Fibroblast of lung (primary cell): ENCODE data around the gene RTN1. TPM values are rescaled to one million over a fixed set of nuclear protein-coding genes. Genes with fewer than 3 reads are reported as not detected.
A peak's percentile ranks its signal among the peaks of the same experiment; 100 is the strongest.

Source experiments
- DNase-seq, 2 donors: peaks; one replicate each; pipeline versions ENCODE4 v3.0.0 to v3.0.0-alpha.2; 2010; ENCODE audit warnings: low read depth in 2 of 2
- H2AFZ ChIP-seq: 2 replicates; pipeline ENCODE4 v1.5.1; 2012; ENCODE audit warnings: low read length, control low read depth, inconsistent platforms
- H3K27ac ChIP-seq: 2 replicates; pipeline ENCODE4 v1.5.1; 2011; ENCODE audit warnings: low read length, control low read depth; ENCODE audit not compliant: insufficient read depth
- H3K27me3 ChIP-seq: 2 replicates; pipeline ENCODE4 v1.5.1; 2011; ENCODE audit warnings: mild to moderate bottlenecking, low read length; ENCODE audit not compliant: control insufficient read depth, insufficient read depth
- H3K36me3 ChIP-seq: 2 replicates; pipeline ENCODE4 v1.5.1; 2011; ENCODE audit warnings: low read length; ENCODE audit not compliant: control insufficient read depth, insufficient read depth
- H3K4me1 ChIP-seq: 2 replicates; pipeline ENCODE4 v1.5.1; 2011; ENCODE audit warnings: low read length; ENCODE audit not compliant: control insufficient read depth, insufficient read depth; ENCODE audit errors: extremely low read depth
- H3K4me2 ChIP-seq: 2 replicates; pipeline ENCODE4 v1.5.1; 2011; ENCODE audit warnings: low read length, control low read depth; ENCODE audit not compliant: insufficient read depth; ENCODE audit errors: extremely low read depth
- H3K4me3 ChIP-seq, 4 experiments: fragments of 200-600 bp in 1 of 4; sonication (generic) in 1 of 4; replicated peaks in 1 of 4; 2 replicates each; pipeline ENCODE4 v1.5.1; 2011 to 2016; ENCODE audit warnings: low read length in 4 of 4, low read depth in 3 of 4, mild to moderate bottlenecking in 3 of 4, control low read depth in 2 of 4, inconsistent platforms in 1 of 4, mixed read lengths in 1 of 4; ENCODE audit not compliant: insufficient read depth in 1 of 4; ENCODE audit errors: control extremely low read depth in 1 of 4
- H3K79me2 ChIP-seq: 2 replicates; pipeline ENCODE4 v1.5.1; 2012; ENCODE audit warnings: mild to moderate bottlenecking, low read length, inconsistent platforms; ENCODE audit not compliant: control insufficient read depth, insufficient read depth
- H3K9ac ChIP-seq: 2 replicates; pipeline ENCODE4 v1.5.1; 2011; ENCODE audit warnings: mild to moderate bottlenecking, low read length, control low read depth; ENCODE audit not compliant: insufficient read depth
- H3K9me3 ChIP-seq: 2 replicates; pipeline ENCODE4 v1.5.1; 2012; ENCODE audit warnings: low read depth, low read length; ENCODE audit not compliant: control insufficient read depth, insufficient read depth
- H4K20me1 ChIP-seq: 2 replicates; pipeline ENCODE4 v1.5.1; 2011; ENCODE audit warnings: low read length; ENCODE audit not compliant: control insufficient read depth, insufficient read depth; ENCODE audit errors: extremely low read depth
- CTCF ChIP-seq, 2 donors: IDR thresholded peaks in 1 of 2; conservative IDR thresholded peaks in 1 of 2; 1 replicate in 1 of 2; 2 replicates in 1 of 2; pipeline ENCODE4 v1.5.1; 2011 to 2012; ENCODE audit warnings: low read length in 2 of 2, control low read depth in 1 of 2, inconsistent platforms in 1 of 2, low read depth in 1 of 2, mild to moderate bottlenecking in 1 of 2
- EZH2 ChIP-seq: IDR thresholded peaks from 2 replicates; pipeline ENCODE4 v1.5.1; 2012; ENCODE audit warnings: low read length, control low read depth, mild to moderate bottlenecking; ENCODE audit errors: missing control alignments
- polyA plus RNA-seq, 2 donors: library from polyadenylated mRNA; depleted of rRNA in 1 of 2; stranded (reverse) in 1 of 2; unstranded in 1 of 2; fragments of >200 nt; gene quantifications; 2 replicates each; pipeline ENCODE4 v1.2.1, GENCODE V29; 2011 to 2012; ENCODE audit warnings: missing spikeins in 1 of 2
- total RNA-seq: library from RNA; depleted of rRNA; stranded (reverse); fragments of >200 nt; gene quantifications from 2 replicates; pipeline ENCODE4 v1.2.1, GENCODE V29; 2014

Gene RTN1
- total and polyA plus RNA-seq, 2 donors (not counting 1 experiment from before 2014, with no cell fraction given), result 0.17 to 0.92 TPM

GRCh38 chr14:59711080-59711479 lies 159.5 kb downstream of the RTN1 start:
- no peaks in the 10 kb centered on the region for H3K36me3 ChIP-seq
- no peaks in the 10 kb centered on the region for H3K79me2 ChIP-seq
- H3K27me3 ChIP-seq, result no peaks in the 10 kb centered on the region
- H3K4me1 ChIP-seq, result no peaks in the 10 kb centered on the region
- H3K4me3 ChIP-seq, result no peak overlapping the region
- no peak overlapping the region for H3K27ac ChIP-seq
- TF ChIP-seq EZH2 (no peak), CTCF (conservative IDR thresholded peaks at IDR 0.05 in 1 of 2, IDR thresholded peaks at IDR 0.05 in 1 of 2; ENCODE audit: low read depth in 1 of 2, low read length in 2 of 2) (no peak)
- H4K20me1 ChIP-seq, result no peaks in the 10 kb centered on the region
- H3K9me3 ChIP-seq, result no peaks in the 10 kb centered on the region
- DNase-seq, result no peak
- no peak overlapping the region for H2AFZ ChIP-seq
- H3K9ac ChIP-seq, result no peak overlapping the region
- no peak overlapping the region for H3K4me2 ChIP-seq

GRCh38 chr14:59707778-59708561 lies 162.6 kb downstream of the RTN1 start:
- Histone ChIP-seq H3K9ac (no peak overlapping the region), H3K9me3 (no peaks in the 10 kb centered on the region), H4K20me1 (no peaks in the 10 kb centered on the region), H3K4me3 (no peak overlapping the region), H3K4me1 (no peaks in the 10 kb centered on the region), H3K36me3 (no peaks in the 10 kb centered on the region), H3K4me2 (no peak overlapping the region), H2AFZ (no peak overlapping the region), H3K27ac (no peak overlapping the region), H3K79me2 (no peaks in the 10 kb centered on the region), H3K27me3 (no peaks in the 10 kb centered on the region)
- TF ChIP-seq CTCF (conservative IDR thresholded peaks at IDR 0.05 in 1 of 2, IDR thresholded peaks at IDR 0.05 in 1 of 2; ENCODE audit: low read depth in 1 of 2, low read length in 2 of 2) (no peak), EZH2 (no peak)
- DNase-seq, result peak; percentile 2 to 4

- no peak overlapping the region for H3K4me2 ChIP-seq
- H3K4me1 ChIP-seq, result no peaks in the 10 kb centered on the region
- H3K9me3 ChIP-seq, result no peaks in the 10 kb centered on the region
- H3K9ac ChIP-seq, result no peak overlapping the region
- H3K4me3 ChIP-seq, result no peak overlapping the region
- TF ChIP-seq EZH2, result no peak
- no peak for TF ChIP-seq CTCF (conservative IDR thresholded peaks at IDR 0.05 in 1 of 2, IDR thresholded peaks at IDR 0.05 in 1 of 2; ENCODE audit: low read depth in 1 of 2, low read length in 2 of 2)
- H3K27me3 ChIP-seq, result no peaks in the 10 kb centered on the region
- no peak overlapping the region for H2AFZ ChIP-seq
- DNase-seq, result no peak
- H3K36me3 ChIP-seq, result no peaks in the 10 kb centered on the region
- H3K79me2 ChIP-seq, result no peaks in the 10 kb centered on the region
- no peaks in the 10 kb centered on the region for H4K20me1 ChIP-seq
- no peak overlapping the region for H3K27ac ChIP-seq
These were observed 164.7 kb downstream of the RTN1 start for GRCh38 chr14:59705866-59706265.
